8988T (cell line): Measurements from ENCODE around the gene MOB3A.

ENCODE experiments used
- DNase-seq: peaks from one replicate; pipeline ENCODE4 v3.0.0; 2011

MOB3A gene

GRCh38 chr19:2026770-2027169, 69.4 kb downstream of the MOB3A start:
- DNase-seq: no peak

- no peak for DNase-seq
Observed at GRCh38 chr19:2022289-2022688, 73.8 kb downstream of the MOB3A start.

GRCh38 chr19:2021453-2022140, 74.5 kb downstream of the MOB3A start:
- DNase-seq: no peak
